Measurements from ENCODE around the gene CABLES1. TPM values are rescaled to one million over a fixed set of nuclear protein-coding genes. Genes with fewer than 3 reads are reported as not detected.

CABLES1 gene
- polyA plus RNA-seq, 1 donor (not counting 4 experiments of a cell fraction or from before 2014, with no cell fraction given), result 1.00 TPM

GRCh38 chr18:23234619-23235018, 99.3 kb downstream of the CABLES1 start:
- dilution Hi-C loops (cut with MboI; ENCODE audit: extremely low pct_ligation_motif_present, low sequenced_read_pairs), result no loop called here
- H3K4me1 ChIP-seq (ENCODE audit: control insufficient read depth, extremely low read depth, insufficient read depth, low read length), result peaks cover 34% of the 10 kb centered on the region

GRCh38 chr18:23235336-23235735, 100.1 kb downstream of the CABLES1 start:
- H3K4me3 ChIP-seq (ENCODE audit: control insufficient read depth in 2 of 3, extremely low read depth in 1 of 3, insufficient read depth in 2 of 3, low read depth in 1 of 3, low read length in 3 of 3), result no peak overlapping the region
- H3K36me3 ChIP-seq (ENCODE audit: control insufficient read depth in 2 of 2, extremely low read depth in 1 of 2, insufficient read depth in 2 of 2, low read length in 2 of 2), result no peaks in the 10 kb centered on the region
- H4K20me1 ChIP-seq (ENCODE audit: control insufficient read depth, extremely low read depth, insufficient read depth, low read length), result no peaks in the 10 kb centered on the region
- DNase-seq (ENCODE audit: low read depth, low spot score), result no peak
- H3K27ac ChIP-seq (ENCODE audit: control insufficient read depth, insufficient read depth, low read length), result no peak overlapping the region
- TF ChIP-seq EZH2 (IDR thresholded peaks at IDR 0.05; ENCODE audit: low read length) (no peak), CTCF (optimal IDR thresholded peaks at IDR 0.05 in 1 of 3, IDR thresholded peaks at IDR 0.05 in 1 of 3, conservative IDR thresholded peaks at IDR 0.05 in 1 of 3; ENCODE audit: extremely low read depth in 1 of 3, insufficient read depth in 2 of 3, low read length in 3 of 3) (no peak)
- H3K9ac ChIP-seq (ENCODE audit: control insufficient read depth, extremely low read depth, insufficient read depth, low read length), result no peak overlapping the region
- no peak overlapping the region for H3K4me2 ChIP-seq (ENCODE audit: control insufficient read depth, extremely low read depth, insufficient read depth, low read depth, low read length)
- no peaks in the 10 kb centered on the region for H3K27me3 ChIP-seq (ENCODE audit: control insufficient read depth, extremely low read depth, insufficient read depth, low read length)
- no peak overlapping the region for H2AFZ ChIP-seq (ENCODE audit: control insufficient read depth, low read length)
- no peaks in the 10 kb centered on the region for H3K79me2 ChIP-seq (ENCODE audit: control insufficient read depth, insufficient read depth, low read length)
- H3K9me1 ChIP-seq (ENCODE audit: control insufficient read depth, extremely low read depth, insufficient read depth, low read length), result no peaks in the 10 kb centered on the region
- no peak for FAIRE-seq
- dilution Hi-C loops (cut with MboI; ENCODE audit: extremely low pct_ligation_motif_present, low sequenced_read_pairs), result no loop called here
- H3K4me1 ChIP-seq (ENCODE audit: control insufficient read depth, extremely low read depth, insufficient read depth, low read length), result peaks cover 34% of the 10 kb centered on the region
- no peaks in the 10 kb centered on the region for H3K9me3 ChIP-seq (ENCODE audit: control insufficient read depth, low read depth, low read length)

More at GRCh38 chr18:23234619-23235018, 99.3 kb downstream of the CABLES1 start:
- Histone ChIP-seq H3K27me3 (ENCODE audit: control insufficient read depth, extremely low read depth, insufficient read depth, low read length) (no peaks in the 10 kb centered on the region), H4K20me1 (ENCODE audit: control insufficient read depth, extremely low read depth, insufficient read depth, low read length) (no peaks in the 10 kb centered on the region), H2AFZ (ENCODE audit: control insufficient read depth, low read length) (no peak overlapping the region), H3K4me2 (ENCODE audit: control insufficient read depth, extremely low read depth, insufficient read depth, low read depth, low read length) (no peak overlapping the region), H3K9ac (ENCODE audit: control insufficient read depth, extremely low read depth, insufficient read depth, low read length) (no peak overlapping the region), H3K36me3 (ENCODE audit: control insufficient read depth in 2 of 2, extremely low read depth in 1 of 2, insufficient read depth in 2 of 2, low read length in 2 of 2) (no peaks in the 10 kb centered on the region), H3K27ac (ENCODE audit: control insufficient read depth, insufficient read depth, low read length) (no peak overlapping the region), H3K9me3 (ENCODE audit: control insufficient read depth, low read depth, low read length) (no peaks in the 10 kb centered on the region), H3K9me1 (ENCODE audit: control insufficient read depth, extremely low read depth, insufficient read depth, low read length) (no peaks in the 10 kb centered on the region), H3K79me2 (ENCODE audit: control insufficient read depth, insufficient read depth, low read length) (no peaks in the 10 kb centered on the region), H3K4me3 (ENCODE audit: control insufficient read depth in 2 of 3, extremely low read depth in 1 of 3, insufficient read depth in 2 of 3, low read depth in 1 of 3, low read length in 3 of 3) (no peak overlapping the region)
- no peak for TF ChIP-seq EZH2 (IDR thresholded peaks at IDR 0.05; ENCODE audit: low read length)
- TF ChIP-seq CTCF (optimal IDR thresholded peaks at IDR 0.05 in 1 of 3, IDR thresholded peaks at IDR 0.05 in 1 of 3, conservative IDR thresholded peaks at IDR 0.05 in 1 of 3; ENCODE audit: extremely low read depth in 1 of 3, insufficient read depth in 2 of 3, low read length in 3 of 3), result no peak
- FAIRE-seq (no peak), DNase-seq (ENCODE audit: low read depth, low spot score) (no peak)

All from keratinocyte (primary cell).